HL-60 (cell line): ENCODE data around the gene CRYZ.

Experiments
- GABPA ChIP-seq: IDR thresholded peaks from 2 replicates; pipeline ENCODE4 v1.6.1; 2012; ENCODE audit warnings: low read depth
- POLR2AphosphoS5 ChIP-seq: IDR thresholded peaks from 2 replicates; pipeline ENCODE4 v1.6.1; 2012; ENCODE audit warnings: low read depth
- REST ChIP-seq: IDR thresholded peaks from 2 replicates; pipeline ENCODE4 v1.6.1; 2012; ENCODE audit warnings: low read depth; ENCODE audit not compliant: insufficient replicate concordance
- SPI1 ChIP-seq: IDR thresholded peaks from 2 replicates; pipeline ENCODE4 v1.6.1; 2012; ENCODE audit warnings: low read depth, mild to moderate bottlenecking, borderline replicate concordance
- TF ChIP-seq, protein P1 (sequence below): IDR thresholded peaks from one replicate; pipeline ENCODE4 v1.5.1; 2011; ENCODE audit warnings: low read length, control low read depth, inconsistent platforms; ENCODE audit not compliant: insufficient read depth

DNA sequence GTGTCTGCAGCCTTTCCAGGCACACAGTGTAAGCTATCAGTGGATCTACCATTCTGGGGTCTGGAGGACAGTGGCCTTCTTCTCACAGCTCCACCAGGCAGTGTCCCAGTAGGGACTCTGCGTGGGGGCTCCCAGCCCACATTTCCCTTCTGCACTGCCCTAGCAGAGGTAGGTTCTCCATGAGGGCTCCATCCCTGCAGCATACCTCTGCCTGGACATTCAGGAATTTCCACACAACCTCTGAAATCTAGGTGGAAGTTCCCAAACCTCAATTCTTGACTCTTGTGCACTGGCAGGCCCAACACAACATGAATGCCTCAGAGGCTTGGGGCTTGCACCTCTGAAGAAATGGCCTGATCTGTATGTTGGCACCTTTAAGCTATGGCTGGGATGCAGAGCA is 6.8 kb downstream of the CRYZ start:
- TF ChIP-seq, protein P1, sequence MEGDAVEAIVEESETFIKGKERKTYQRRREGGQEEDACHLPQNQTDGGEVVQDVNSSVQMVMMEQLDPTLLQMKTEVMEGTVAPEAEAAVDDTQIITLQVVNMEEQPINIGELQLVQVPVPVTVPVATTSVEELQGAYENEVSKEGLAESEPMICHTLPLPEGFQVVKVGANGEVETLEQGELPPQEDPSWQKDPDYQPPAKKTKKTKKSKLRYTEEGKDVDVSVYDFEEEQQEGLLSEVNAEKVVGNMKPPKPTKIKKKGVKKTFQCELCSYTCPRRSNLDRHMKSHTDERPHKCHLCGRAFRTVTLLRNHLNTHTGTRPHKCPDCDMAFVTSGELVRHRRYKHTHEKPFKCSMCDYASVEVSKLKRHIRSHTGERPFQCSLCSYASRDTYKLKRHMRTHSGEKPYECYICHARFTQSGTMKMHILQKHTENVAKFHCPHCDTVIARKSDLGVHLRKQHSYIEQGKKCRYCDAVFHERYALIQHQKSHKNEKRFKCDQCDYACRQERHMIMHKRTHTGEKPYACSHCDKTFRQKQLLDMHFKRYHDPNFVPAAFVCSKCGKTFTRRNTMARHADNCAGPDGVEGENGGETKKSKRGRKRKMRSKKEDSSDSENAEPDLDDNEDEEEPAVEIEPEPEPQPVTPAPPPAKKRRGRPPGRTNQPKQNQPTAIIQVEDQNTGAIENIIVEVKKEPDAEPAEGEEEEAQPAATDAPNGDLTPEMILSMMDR: no peak
- TF ChIP-seq REST (no peak), GABPA (no peak), POLR2AphosphoS5 (no peak), SPI1 (no peak)
